Left lung (tissue), 10 donors: ENCODE measurements around the gene VAT1L. TPM values are rescaled to one million over a fixed set of nuclear protein-coding genes. Genes with fewer than 3 reads are reported as not detected.

Source experiments
- ATAC-seq: fragments of 200-7000 bp; cut with Tn5 transposase; one replicate; pipeline ENCODE4 v1.9.1; 2020; ENCODE audit warnings: moderate library complexity
- DNase-seq, 4 donors: peaks; one replicate each; pipeline ENCODE4 v3.0.0-alpha.2; 2013 to 2020
- H3K27ac ChIP-seq, 2 donors: fragments of 200-600 bp; sonication (generic) in 1 of 2; one replicate each; pipeline versions ENCODE4 v1.5.0 to v1.8.0; 2020 to 2021
- H3K27me3 ChIP-seq, 2 donors: fragments of 200-600 bp; sonication (generic) in 1 of 2; one replicate each; pipeline versions ENCODE4 v1.5.0 to v1.8.0; 2020 to 2021
- H3K36me3 ChIP-seq, 2 donors: fragments of 200-600 bp; sonication (generic) in 1 of 2; one replicate each; pipeline versions ENCODE4 v1.5.0 to v1.8.0; 2020 to 2021
- H3K4me1 ChIP-seq, 2 donors: fragments of 200-600 bp; one replicate each; pipeline ENCODE4 v1.8.0; 2021
- H3K4me3 ChIP-seq, 2 donors: fragments of 200-600 bp; sonication (generic) in 1 of 2; one replicate each; pipeline versions ENCODE4 v1.5.0 to v1.8.0; 2020 to 2021; ENCODE audit warnings: mild to moderate bottlenecking in 1 of 2
- H3K9me3 ChIP-seq, 2 donors: fragments of 200-600 bp; sonication (generic) in 1 of 2; one replicate each; pipeline versions ENCODE4 v1.5.0 to v1.8.0; 2020 to 2021
- intact Hi-C, 2 donors: fragments of 100-400 bp; cut with DNase I; formaldehyde crosslinking; loops; one replicate each; pipeline versions ENCODE4 v1.11.2 to v1.14.2; 2022
- polyA plus RNA-seq, 6 donors: library from polyadenylated mRNA; unstranded; fragments of 120-200 nt; gene quantifications; one replicate each; pipeline ENCODE4 v1.2.1, GENCODE V29; 2013; ENCODE audit not compliant: insufficient read length in 6 of 6
- total RNA-seq, 2 donors: library from RNA; stranded (reverse); fragmentation: NEBNext Ultra II Directional; extraction: Animal tissue kit (Norgen Biotek cat#: 25700); gene quantifications; one replicate each; pipeline ENCODE4 v1.2.1, GENCODE V29; 2021
- TF ChIP-seq, protein P1 (sequence below), 2 donors: fragments of 200-600 bp; sonication (generic) in 1 of 2; IDR thresholded peaks; one replicate each; pipeline versions ENCODE4 v1.5.0 to v1.8.0; 2021; ENCODE audit warnings: antibody characterized with exemption in 2 of 2
- donor health status: DM: no; HTN: yes; CAD: no.
- donor health status: DM: no; HTN: no; CAD: no.

Gene VAT1L
- total and polyA plus RNA-seq, 8 donors: 0.26 to 9.2 (median 5.4) TPM

DNA sequence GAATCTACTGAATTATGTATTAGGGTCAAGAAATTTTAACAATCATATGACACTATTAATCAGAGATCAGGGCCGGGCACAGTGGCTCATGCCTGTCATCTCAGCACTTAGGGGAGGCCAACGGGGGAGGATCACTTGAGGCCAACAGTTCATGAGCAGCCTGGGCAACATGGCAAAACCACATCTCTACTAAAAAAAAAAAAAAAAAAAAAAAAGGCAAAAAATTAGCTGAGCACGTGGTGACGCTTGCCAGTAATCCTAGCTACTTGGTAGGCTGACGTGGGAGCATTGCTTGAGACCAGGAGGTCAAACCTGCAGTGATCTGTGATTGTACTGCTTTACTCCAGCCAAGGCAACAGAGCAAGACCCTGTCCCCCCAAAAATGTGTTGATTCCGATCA is 181.5 kb downstream of the VAT1L start:
- Histone ChIP-seq H3K27ac (no peak overlapping the region), H3K4me3 (no peak overlapping the region), H3K9me3 (no peaks in the 10 kb centered on the region), H3K4me1 (no peaks in the 10 kb centered on the region), H3K27me3 (peaks cover 0 to 14% of the 10 kb centered on the region in 2 donors), H3K36me3 (no peaks in the 10 kb centered on the region)
- TF ChIP-seq, protein P1, sequence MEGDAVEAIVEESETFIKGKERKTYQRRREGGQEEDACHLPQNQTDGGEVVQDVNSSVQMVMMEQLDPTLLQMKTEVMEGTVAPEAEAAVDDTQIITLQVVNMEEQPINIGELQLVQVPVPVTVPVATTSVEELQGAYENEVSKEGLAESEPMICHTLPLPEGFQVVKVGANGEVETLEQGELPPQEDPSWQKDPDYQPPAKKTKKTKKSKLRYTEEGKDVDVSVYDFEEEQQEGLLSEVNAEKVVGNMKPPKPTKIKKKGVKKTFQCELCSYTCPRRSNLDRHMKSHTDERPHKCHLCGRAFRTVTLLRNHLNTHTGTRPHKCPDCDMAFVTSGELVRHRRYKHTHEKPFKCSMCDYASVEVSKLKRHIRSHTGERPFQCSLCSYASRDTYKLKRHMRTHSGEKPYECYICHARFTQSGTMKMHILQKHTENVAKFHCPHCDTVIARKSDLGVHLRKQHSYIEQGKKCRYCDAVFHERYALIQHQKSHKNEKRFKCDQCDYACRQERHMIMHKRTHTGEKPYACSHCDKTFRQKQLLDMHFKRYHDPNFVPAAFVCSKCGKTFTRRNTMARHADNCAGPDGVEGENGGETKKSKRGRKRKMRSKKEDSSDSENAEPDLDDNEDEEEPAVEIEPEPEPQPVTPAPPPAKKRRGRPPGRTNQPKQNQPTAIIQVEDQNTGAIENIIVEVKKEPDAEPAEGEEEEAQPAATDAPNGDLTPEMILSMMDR (IDR thresholded peaks at IDR 0.05): no peak
- no peak for ATAC-seq
- no peak for DNase-seq
- intact Hi-C loops: loop anchor here (5.0 to 10.0 kb wide), 3 partner anchors 285 to 735 kb away; no protein-coding TSS in a partner anchor

DNA sequence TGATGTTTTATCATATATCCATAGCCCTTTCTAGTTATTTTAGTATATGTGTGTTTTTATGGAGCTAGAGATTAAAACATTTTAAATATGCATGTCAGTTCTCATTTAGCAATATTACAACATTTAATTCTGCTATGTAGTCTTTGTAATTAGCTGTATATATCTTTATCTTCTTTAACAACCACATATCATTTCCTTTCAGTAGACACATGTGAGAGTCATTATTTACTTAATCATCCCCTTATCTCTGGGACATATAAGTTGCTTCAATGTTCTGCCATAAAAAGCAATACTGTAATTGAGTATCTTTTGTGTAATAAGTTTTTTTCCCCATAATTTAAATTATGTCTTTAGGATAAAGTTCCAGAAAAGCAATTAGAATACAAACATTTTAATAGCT is 182.0 kb downstream of the VAT1L start:
- H3K27ac ChIP-seq: no peak overlapping the region
- H3K4me1 ChIP-seq: no peaks in the 10 kb centered on the region
- DNase-seq: no peak
- no peaks in the 10 kb centered on the region for H3K9me3 ChIP-seq
- TF ChIP-seq, protein P1 (IDR thresholded peaks at IDR 0.05): no peak
- H3K27me3 ChIP-seq: peaks cover 0 to 16% of the 10 kb centered on the region in 2 donors
- intact Hi-C loops: loop anchor here (5.0 to 10.0 kb wide), 3 partner anchors 286 to 736 kb away; no protein-coding TSS in a partner anchor
- no peaks in the 10 kb centered on the region for H3K36me3 ChIP-seq
- no peak for ATAC-seq
- H3K4me3 ChIP-seq: no peak overlapping the region

GRCh38 chr16:77971306-77972061 is 183.1 kb downstream of the VAT1L start:
- H3K4me3 ChIP-seq: no peak overlapping the region
- DNase-seq (peak; percentile 61 to 91 (median 82)), ATAC-seq (peak; percentile 99)
- peaks cover 0 to 26% of the 10 kb centered on the region in 2 donors for H3K27me3 ChIP-seq
- H3K9me3 ChIP-seq: no peaks in the 10 kb centered on the region
- H3K4me1 ChIP-seq: no peaks in the 10 kb centered on the region
- intact Hi-C loops: loop anchor here (5.0 to 10.0 kb wide), 3 partner anchors 287 to 737 kb away; no protein-coding TSS in a partner anchor
- no peak overlapping the region for H3K27ac ChIP-seq
- TF ChIP-seq, protein P1 (IDR thresholded peaks at IDR 0.05): peak; percentile 64 to 74
- H3K36me3 ChIP-seq: no peaks in the 10 kb centered on the region

GRCh38 chr16:77972062-77972392 is 183.7 kb downstream of the VAT1L start:
- Histone ChIP-seq H3K4me3 (no peak overlapping the region), H3K4me1 (no peaks in the 10 kb centered on the region), H3K9me3 (no peaks in the 10 kb centered on the region), H3K27ac (no peak overlapping the region), H3K36me3 (no peaks in the 10 kb centered on the region), H3K27me3 (peaks cover 0 to 22% of the 10 kb centered on the region in 2 donors)
- TF ChIP-seq, protein P1 (IDR thresholded peaks at IDR 0.05): no peak
- intact Hi-C loops: loop anchor here (5.0 to 10.0 kb wide), 3 partner anchors 287 to 737 kb away; no protein-coding TSS in a partner anchor
- ATAC-seq: no peak
- no peak for DNase-seq

GRCh38 chr16:77974883-77975282 is 186.5 kb downstream of the VAT1L start:
- TF ChIP-seq, protein P1 (IDR thresholded peaks at IDR 0.05): no peak
- Histone ChIP-seq H3K4me1 (no peaks in the 10 kb centered on the region), H3K4me3 (no peak overlapping the region), H3K36me3 (no peaks in the 10 kb centered on the region), H3K27me3 (peaks cover 0 to 18% of the 10 kb centered on the region in 2 donors), H3K27ac (no peak overlapping the region), H3K9me3 (no peaks in the 10 kb centered on the region)
- DNase-seq: no peak
- intact Hi-C loops: loop anchor here (5.0 to 10.0 kb wide), 3 partner anchors 290 to 740 kb away; no protein-coding TSS in a partner anchor
- no peak for ATAC-seq
